ENCODE results near the gene MATN4.

Gene MATN4

GRCh38 chr20:45343532-45344167 is 35.6 kb upstream of the MATN4 start:
- TF ChIP-seq EZH2phosphoT487 (conservative IDR thresholded peaks at IDR 0.05; ENCODE audit: low read length), result no peak
- TF ChIP-seq, protein P1, sequence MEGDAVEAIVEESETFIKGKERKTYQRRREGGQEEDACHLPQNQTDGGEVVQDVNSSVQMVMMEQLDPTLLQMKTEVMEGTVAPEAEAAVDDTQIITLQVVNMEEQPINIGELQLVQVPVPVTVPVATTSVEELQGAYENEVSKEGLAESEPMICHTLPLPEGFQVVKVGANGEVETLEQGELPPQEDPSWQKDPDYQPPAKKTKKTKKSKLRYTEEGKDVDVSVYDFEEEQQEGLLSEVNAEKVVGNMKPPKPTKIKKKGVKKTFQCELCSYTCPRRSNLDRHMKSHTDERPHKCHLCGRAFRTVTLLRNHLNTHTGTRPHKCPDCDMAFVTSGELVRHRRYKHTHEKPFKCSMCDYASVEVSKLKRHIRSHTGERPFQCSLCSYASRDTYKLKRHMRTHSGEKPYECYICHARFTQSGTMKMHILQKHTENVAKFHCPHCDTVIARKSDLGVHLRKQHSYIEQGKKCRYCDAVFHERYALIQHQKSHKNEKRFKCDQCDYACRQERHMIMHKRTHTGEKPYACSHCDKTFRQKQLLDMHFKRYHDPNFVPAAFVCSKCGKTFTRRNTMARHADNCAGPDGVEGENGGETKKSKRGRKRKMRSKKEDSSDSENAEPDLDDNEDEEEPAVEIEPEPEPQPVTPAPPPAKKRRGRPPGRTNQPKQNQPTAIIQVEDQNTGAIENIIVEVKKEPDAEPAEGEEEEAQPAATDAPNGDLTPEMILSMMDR (IDR thresholded peaks at IDR 0.05; ENCODE audit: insufficient read depth, low read length, poor library complexity, severe bottlenecking), result no peak
- Histone ChIP-seq H3K79me2 (ENCODE audit: insufficient read depth, low read length) (no peaks in the 10 kb centered on the region), H3K36me3 (ENCODE audit: low read length) (no peaks in the 10 kb centered on the region), H3K9ac (ENCODE audit: low read length) (no peak overlapping the region), H2AFZ (ENCODE audit: low read depth, low read length, severe bottlenecking) (no peak overlapping the region), H3K4me3 (ENCODE audit: insufficient read depth, low read length, poor library complexity, severe bottlenecking) (no peak overlapping the region), H3K4me2 (ENCODE audit: low read depth, low read length, poor library complexity, severe bottlenecking) (no peak overlapping the region), H3K27me3 (ENCODE audit: low read length) (no peaks in the 10 kb centered on the region), H4K20me1 (ENCODE audit: low read depth, low read length) (no peaks in the 10 kb centered on the region), H3K9me3 (ENCODE audit: insufficient read depth, low read length) (no peaks in the 10 kb centered on the region), H3K27ac (ENCODE audit: low read depth, low read length) (no peak overlapping the region), H3F3A (ENCODE audit: insufficient read depth) (no peaks in the 10 kb centered on the region), H3K9me2 (replicated peaks; ENCODE audit: insufficient read depth, low read length) (no peaks in the 10 kb centered on the region)

- TF ChIP-seq, protein P1 (IDR thresholded peaks at IDR 0.05; ENCODE audit: insufficient read depth, low read length, poor library complexity, severe bottlenecking), result no peak
- TF ChIP-seq EZH2phosphoT487 (conservative IDR thresholded peaks at IDR 0.05; ENCODE audit: low read length), result no peak
- Histone ChIP-seq H3K9me2 (replicated peaks; ENCODE audit: insufficient read depth, low read length) (no peaks in the 10 kb centered on the region), H3K36me3 (ENCODE audit: low read length) (no peaks in the 10 kb centered on the region), H3K27me3 (ENCODE audit: low read length) (no peaks in the 10 kb centered on the region), H3K27ac (ENCODE audit: low read depth, low read length) (no peak overlapping the region), H2AFZ (ENCODE audit: low read depth, low read length, severe bottlenecking) (no peak overlapping the region), H4K20me1 (ENCODE audit: low read depth, low read length) (no peaks in the 10 kb centered on the region), H3K4me3 (ENCODE audit: insufficient read depth, low read length, poor library complexity, severe bottlenecking) (no peak overlapping the region), H3K9ac (ENCODE audit: low read length) (no peak overlapping the region), H3K79me2 (ENCODE audit: insufficient read depth, low read length) (no peaks in the 10 kb centered on the region), H3K4me2 (ENCODE audit: low read depth, low read length, poor library complexity, severe bottlenecking) (no peak overlapping the region), H3F3A (ENCODE audit: insufficient read depth) (no peaks in the 10 kb centered on the region), H3K9me3 (ENCODE audit: insufficient read depth, low read length) (no peaks in the 10 kb centered on the region)
Measured at GRCh38 chr20:45342855-45343531, 34.9 kb upstream of the MATN4 start.

DNA sequence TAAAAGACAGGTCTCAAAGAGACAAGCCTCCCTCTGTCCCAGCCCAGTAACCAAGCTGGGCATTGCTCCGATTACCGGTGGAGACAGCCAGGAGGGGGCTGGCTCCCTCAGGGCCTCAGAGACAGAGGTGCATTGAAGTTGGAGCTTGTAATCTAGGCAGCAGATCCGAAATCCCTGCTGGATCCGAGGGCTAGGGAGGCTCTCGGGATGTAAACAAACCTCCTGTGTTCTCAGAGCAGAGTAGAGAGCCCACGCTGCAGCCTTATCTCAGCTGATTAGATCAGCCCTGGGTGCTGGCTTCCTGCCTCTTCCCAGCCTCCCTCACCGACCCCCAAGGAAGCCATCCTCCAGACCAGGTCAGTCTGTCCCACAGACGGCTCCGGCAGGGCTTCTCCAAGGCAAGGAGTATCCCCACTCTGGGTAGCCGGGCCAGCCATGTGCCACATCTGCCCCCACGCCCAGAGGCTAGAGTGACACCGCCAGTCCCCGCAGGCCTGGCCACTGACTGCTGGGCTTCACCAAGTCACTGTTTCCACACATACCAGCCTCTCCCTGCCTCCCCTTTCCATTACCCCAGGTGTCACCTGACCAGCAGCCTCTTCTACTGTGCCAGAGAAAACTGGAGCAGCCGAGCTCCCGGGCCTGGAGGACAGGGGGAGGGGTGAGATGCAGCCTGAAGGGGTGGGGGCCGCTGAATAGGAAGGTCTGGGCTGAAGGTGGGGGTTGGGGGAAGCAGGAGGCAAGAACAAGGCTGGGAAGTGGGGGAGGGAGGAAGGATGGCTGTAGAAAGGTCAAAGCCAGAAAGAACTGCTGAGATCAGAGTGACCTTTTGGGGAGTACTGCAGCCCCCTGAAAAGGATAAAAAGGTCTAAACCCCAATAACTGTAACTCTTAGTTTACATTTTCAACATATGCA is 34.1 kb upstream of the MATN4 start:
- Histone ChIP-seq H3K79me2 (ENCODE audit: insufficient read depth, low read length) (no peaks in the 10 kb centered on the region), H4K20me1 (ENCODE audit: low read depth, low read length) (no peaks in the 10 kb centered on the region)

More for the DNA sequence above, 34.1 kb upstream of the MATN4 start:
- no peaks in the 10 kb centered on the region for H3K36me3 ChIP-seq (ENCODE audit: low read length)
- no peaks in the 10 kb centered on the region for H3K9me2 ChIP-seq (replicated peaks; ENCODE audit: insufficient read depth, low read length)
- H3K9me3 ChIP-seq (ENCODE audit: insufficient read depth, low read length), result no peaks in the 10 kb centered on the region
- no peak overlapping the region for H2AFZ ChIP-seq (ENCODE audit: low read depth, low read length, severe bottlenecking)
- no peak overlapping the region for H3K9ac ChIP-seq (ENCODE audit: low read length)
- no peaks in the 10 kb centered on the region for H3K27me3 ChIP-seq (ENCODE audit: low read length)
- TF ChIP-seq, protein P1 (IDR thresholded peaks at IDR 0.05; ENCODE audit: insufficient read depth, low read length, poor library complexity, severe bottlenecking), result no peak
- no peak for TF ChIP-seq EZH2phosphoT487 (conservative IDR thresholded peaks at IDR 0.05; ENCODE audit: low read length)
- no peak overlapping the region for H3K27ac ChIP-seq (ENCODE audit: low read depth, low read length)
- no peak overlapping the region for H3K4me2 ChIP-seq (ENCODE audit: low read depth, low read length, poor library complexity, severe bottlenecking)
- no peak overlapping the region for H3K4me3 ChIP-seq (ENCODE audit: insufficient read depth, low read length, poor library complexity, severe bottlenecking)
- H3F3A ChIP-seq (ENCODE audit: insufficient read depth), result no peaks in the 10 kb centered on the region
